Gastroesophageal sphincter (tissue), 4 donors: ENCODE measurements around the gene IRF2BPL. TPM values are rescaled to one million over a fixed set of nuclear protein-coding genes. Genes with fewer than 3 reads are reported as not detected.

Experiments
- ATAC-seq: fragments of 150-250 bp; one replicate; pipeline ENCODE4 v1.9.1; 2016; ENCODE audit warnings: mild to moderate bottlenecking, moderate library complexity
- H3K27ac ChIP-seq, 4 donors: fragments of 200-600 bp; sonication (generic) in 3 of 4; 1 replicate in 3 of 4; 2 replicates in 1 of 4; pipeline ENCODE4 v1.5.1; 2016 to 2019
- H3K27me3 ChIP-seq: fragments of 200-600 bp; sonication (generic); one replicate; pipeline ENCODE4 v1.5.1; 2019
- H3K36me3 ChIP-seq, 2 donors: fragments of 200-600 bp; sonication (generic); one replicate each; pipeline ENCODE4 v1.5.1; 2019; ENCODE audit warnings: control low read depth in 1 of 2
- H3K4me1 ChIP-seq, 3 donors: fragments of 200-600 bp; sonication (generic); 1 replicate in 2 of 3; 2 replicates in 1 of 3; pipeline ENCODE4 v1.5.1; 2016 to 2019; ENCODE audit warnings: control low read depth in 2 of 3
- H3K4me3 ChIP-seq, 2 donors: fragments of 200-600 bp; sonication (generic); one replicate each; pipeline ENCODE4 v1.5.1; 2019; ENCODE audit warnings: mild to moderate bottlenecking in 1 of 2, moderate library complexity in 1 of 2
- H3K9me3 ChIP-seq, 3 donors: fragments of 200-600 bp; sonication (generic); one replicate each; pipeline ENCODE4 v1.5.1; 2017 to 2019; ENCODE audit warnings: control low read depth in 2 of 3
- CTCF ChIP-seq, 4 experiments: fragments of 200-600 bp in 2 of 4; fragments of 450-650 bp in 2 of 4; sonication (generic) in 1 of 4; IDR thresholded peaks; one replicate each; pipeline ENCODE4 v1.5.1; 2017 to 2019; ENCODE audit warnings: antibody characterized with exemption in 4 of 4, mild to moderate bottlenecking in 2 of 4, moderate library complexity in 2 of 4
- EP300 ChIP-seq: sonication (generic); formaldehyde crosslinking; IDR thresholded peaks from one replicate; pipeline ENCODE4 v1.6.1; 2017; ENCODE audit warnings: antibody characterized with exemption, mild to moderate bottlenecking
- POLR2A ChIP-seq, 2 donors: fragments of 450-650 bp; IDR thresholded peaks; one replicate each; pipeline ENCODE4 v1.6.1; 2017; ENCODE audit warnings: antibody characterized with exemption in 2 of 2, mild to moderate bottlenecking in 2 of 2, moderate library complexity in 1 of 2
- POLR2AphosphoS5 ChIP-seq: sonication (generic); formaldehyde crosslinking; IDR thresholded peaks from one replicate; pipeline ENCODE4 v1.6.1; 2017; ENCODE audit warnings: antibody characterized with exemption
- WGBS, 2 donors: methylation state at CpG; one replicate each; pipeline ENCODE4 v1.1.5; 2018; ENCODE audit warnings: low coverage in 1 of 2; 5-methylcytosine and 5-hydroxymethylcytosine counted together
- total RNA-seq, 4 donors: library from RNA; depleted of rRNA; stranded (reverse); fragments of >200 nt; gene quantifications; one replicate each; pipeline ENCODE4 v1.1.0, GENCODE V29; 2016

IRF2BPL gene
- total RNA-seq, 4 donors from 2014 or later: 53.7 to 75.6 (median 59.9) TPM

- Histone ChIP-seq H3K4me3 (no peak overlapping the region), H3K36me3 (no peaks in the 10 kb centered on the region), H3K27ac (peak overlapping the region in 2 of 4 donors; percentile 89 to 100), H3K9me3 (no peaks in the 10 kb centered on the region), H3K4me1 (peaks cover 32 to 70% (median 53%) of the 10 kb centered on the region in 3 donors), H3K27me3 (no peaks in the 10 kb centered on the region)
- no peak for ATAC-seq
- TF ChIP-seq EP300 (no peak), POLR2AphosphoS5 (no peak), CTCF (IDR thresholded peaks at IDR 0.05) (no peak), POLR2A (IDR thresholded peaks at IDR 0.05) (no peak)
- 54 to 69% methylated on average over 2 to 3 of the region's 3 CpGs for WGBS, 2 donors
Observed at GRCh38 chr14:77046721-77047120, 18.2 kb upstream of the IRF2BPL start.

- WGBS, 2 donors: 57% methylated on average over 6 to 9 of the region's 9 CpGs
- H3K4me3 ChIP-seq: no peak overlapping the region
- H3K9me3 ChIP-seq: no peaks in the 10 kb centered on the region
- TF ChIP-seq POLR2A (IDR thresholded peaks at IDR 0.05) (no peak), EP300 (no peak), POLR2AphosphoS5 (no peak), CTCF (IDR thresholded peaks at IDR 0.05) (no peak)
- H3K4me1 ChIP-seq: peaks cover 44 to 70% (median 60%) of the 10 kb centered on the region in 3 donors
- no peaks in the 10 kb centered on the region for H3K36me3 ChIP-seq
- ATAC-seq: no peak
- no peaks in the 10 kb centered on the region for H3K27me3 ChIP-seq
- peak overlapping the region; percentile 89 to 100 (median 92) for H3K27ac ChIP-seq
Observed at GRCh38 chr14:77045238-77046162, 17.0 kb upstream of the IRF2BPL start.

- no peaks in the 10 kb centered on the region for H3K36me3 ChIP-seq
- 13 to 50% methylated on average over 1 to 2 of the region's 2 CpGs for WGBS, 2 donors
- H3K27ac ChIP-seq: peak overlapping the region; percentile 89 to 100 (median 92)
- no peak overlapping the region for H3K4me3 ChIP-seq
- no peaks in the 10 kb centered on the region for H3K9me3 ChIP-seq
- TF ChIP-seq POLR2AphosphoS5 (peak; percentile 94), POLR2A (IDR thresholded peaks at IDR 0.05) (no peak), EP300 (no peak)
- H3K27me3 ChIP-seq: no peaks in the 10 kb centered on the region
- peaks cover 44 to 73% (median 60%) of the 10 kb centered on the region in 3 donors for H3K4me1 ChIP-seq
- peak; percentile 59 for ATAC-seq
Observed at GRCh38 chr14:77044783-77045237, 16.3 kb upstream of the IRF2BPL start.

- Histone ChIP-seq H3K9me3 (no peaks in the 10 kb centered on the region), H3K4me1 (peaks cover 48 to 80% (median 66%) of the 10 kb centered on the region in 3 donors), H3K36me3 (no peaks in the 10 kb centered on the region), H3K4me3 (no peak overlapping the region), H3K27ac (peak overlapping the region; percentile 89 to 100 (median 92)), H3K27me3 (no peaks in the 10 kb centered on the region)
- ATAC-seq: no peak
- WGBS, 2 donors: 83 to 100% methylated on average over 2 to 5 of the region's 8 CpGs
- no peak for TF ChIP-seq EP300
- TF ChIP-seq CTCF (IDR thresholded peaks at IDR 0.05): no peak
- peak; percentile 58 for TF ChIP-seq POLR2AphosphoS5
Observed at GRCh38 chr14:77043984-77044485, 15.5 kb upstream of the IRF2BPL start.

GRCh38 chr14:77043177-77043983 is 14.9 kb upstream of the IRF2BPL start:
- Histone ChIP-seq H3K27me3 (no peaks in the 10 kb centered on the region), H3K4me3 (peak overlapping the region in 1 of 2 donors; percentile 5), H3K4me1 (peaks cover 51 to 87% (median 73%) of the 10 kb centered on the region in 3 donors), H3K36me3 (no peaks in the 10 kb centered on the region), H3K27ac (peak overlapping the region; percentile 89 to 100 (median 92)), H3K9me3 (no peaks in the 10 kb centered on the region)
- TF ChIP-seq EP300 (no peak), POLR2AphosphoS5 (peak; percentile 98)
- peak; percentile 33 for ATAC-seq
- 25 to 60% methylated on average over 2 to 3 of the region's 10 CpGs for WGBS, 2 donors
